Measurements from ENCODE around the gene TMEM132E. TPM values are rescaled to one million over a fixed set of nuclear protein-coding genes. Genes with fewer than 3 reads are reported as not detected.
"Not testable (repeated sequence)": the region's sequence is repeated elsewhere in the genome, so short reads cannot be mapped to it uniquely, and the experiment has no call there.

Gene TMEM132E
- total RNA-seq: not detected

- no peaks in the 10 kb centered on the region for H3K9me3 ChIP-seq (ENCODE audit: low read depth, low read length)
- peaks cover 13% of the 10 kb centered on the region for H3K4me1 ChIP-seq (ENCODE audit: insufficient read depth, low read length)
- peaks cover 69% of the 10 kb centered on the region for H3K27me3 ChIP-seq (ENCODE audit: insufficient read depth, low read length)
- H3K4me3 ChIP-seq (ENCODE audit: low read length): no peak within 1 kb of the TSS
These were observed at the start of gene TMEM132E for GRCh38 chr17:34579017-34579946. Gene TMEM132E, plus strand, starts transcription at chr17:34579582. Its CDS starts 1,495 bp downstream, at chr17:34581077.

- H3K27me3 ChIP-seq (ENCODE audit: insufficient read depth, low read length): peaks cover 3% of the 10 kb centered on the region
- no peaks in the 10 kb centered on the region for H3K4me1 ChIP-seq (ENCODE audit: insufficient read depth, low read length)
These were observed 48.5 kb upstream of the TMEM132E start for GRCh38 chr17:34530918-34531317.

GRCh38 chr17:34532281-34533065 lies 46.9 kb upstream of the TMEM132E start:
- H3K4me1 ChIP-seq (ENCODE audit: insufficient read depth, low read length): no peaks in the 10 kb centered on the region
- H3K4me3 ChIP-seq (ENCODE audit: low read length): no peak overlapping the region
- peaks cover 3% of the 10 kb centered on the region for H3K27me3 ChIP-seq (ENCODE audit: insufficient read depth, low read length)

More at GRCh38 chr17:34530918-34531317, 48.5 kb upstream of the TMEM132E start:
- Histone ChIP-seq H3K9me3 (ENCODE audit: low read depth, low read length) (no peaks in the 10 kb centered on the region), H3K4me3 (ENCODE audit: low read length) (no peak overlapping the region)

GRCh38 chr17:34533806-34534527 lies 45.4 kb upstream of the TMEM132E start:
- no peaks in the 10 kb centered on the region for H3K27me3 ChIP-seq (ENCODE audit: insufficient read depth, low read length)
- H3K9me3 ChIP-seq (ENCODE audit: low read depth, low read length): no peaks in the 10 kb centered on the region
- H3K4me1 ChIP-seq (ENCODE audit: insufficient read depth, low read length): no peaks in the 10 kb centered on the region
- no peak overlapping the region for H3K4me3 ChIP-seq (ENCODE audit: low read length)

More at GRCh38 chr17:34532281-34533065, 46.9 kb upstream of the TMEM132E start:
- H3K9me3 ChIP-seq (ENCODE audit: low read depth, low read length): no peaks in the 10 kb centered on the region

- Histone ChIP-seq H3K9me3 (ENCODE audit: low read depth, low read length) (no peaks in the 10 kb centered on the region), H3K27me3 (ENCODE audit: insufficient read depth, low read length) (peaks cover 7% of the 10 kb centered on the region), H3K4me1 (ENCODE audit: insufficient read depth, low read length) (no peaks in the 10 kb centered on the region), H3K4me3 (ENCODE audit: low read length) (no peak overlapping the region)
These were observed 41.9 kb upstream of the TMEM132E start for GRCh38 chr17:34537445-34537844.

GRCh38 chr17:34538582-34538981 lies 40.8 kb upstream of the TMEM132E start:
- H3K27me3 ChIP-seq (ENCODE audit: insufficient read depth, low read length): peaks cover 10% of the 10 kb centered on the region
- not testable (repeated sequence) for H3K4me1 ChIP-seq (ENCODE audit: insufficient read depth, low read length); H3K9me3 ChIP-seq (ENCODE audit: low read depth, low read length); H3K4me3 ChIP-seq (ENCODE audit: low read length)

- Histone ChIP-seq H3K4me1 (ENCODE audit: insufficient read depth, low read length) (no peaks in the 10 kb centered on the region), H3K4me3 (ENCODE audit: low read length) (no peak overlapping the region), H3K9me3 (ENCODE audit: low read depth, low read length) (no peaks in the 10 kb centered on the region), H3K27me3 (ENCODE audit: insufficient read depth, low read length) (peaks cover 16% of the 10 kb centered on the region)
These were observed 39.5 kb upstream of the TMEM132E start for GRCh38 chr17:34539881-34540280.

- no peak overlapping the region for H3K4me3 ChIP-seq (ENCODE audit: low read length)
- H3K27me3 ChIP-seq (ENCODE audit: insufficient read depth, low read length): peaks cover 16% of the 10 kb centered on the region
- no peaks in the 10 kb centered on the region for H3K4me1 ChIP-seq (ENCODE audit: insufficient read depth, low read length)
- H3K9me3 ChIP-seq (ENCODE audit: low read depth, low read length): no peaks in the 10 kb centered on the region
These were observed 36.6 kb upstream of the TMEM132E start for GRCh38 chr17:34542700-34543336.

GRCh38 chr17:34547453-34548063 lies 31.8 kb upstream of the TMEM132E start:
- Histone ChIP-seq H3K4me1 (ENCODE audit: insufficient read depth, low read length) (no peaks in the 10 kb centered on the region), H3K27me3 (ENCODE audit: insufficient read depth, low read length) (peaks cover 8% of the 10 kb centered on the region), H3K4me3 (ENCODE audit: low read length) (no peak overlapping the region), H3K9me3 (ENCODE audit: low read depth, low read length) (no peaks in the 10 kb centered on the region)

GRCh38 chr17:34549966-34550365 lies 29.4 kb upstream of the TMEM132E start:
- Histone ChIP-seq H3K27me3 (ENCODE audit: insufficient read depth, low read length) (no peaks in the 10 kb centered on the region), H3K4me1 (ENCODE audit: insufficient read depth, low read length) (no peaks in the 10 kb centered on the region), H3K9me3 (ENCODE audit: low read depth, low read length) (no peaks in the 10 kb centered on the region), H3K4me3 (ENCODE audit: low read length) (no peak overlapping the region)

- H3K4me3 ChIP-seq (ENCODE audit: low read length): no peak overlapping the region
- H3K27me3 ChIP-seq (ENCODE audit: insufficient read depth, low read length): no peaks in the 10 kb centered on the region
- no peaks in the 10 kb centered on the region for H3K9me3 ChIP-seq (ENCODE audit: low read depth, low read length)
- H3K4me1 ChIP-seq (ENCODE audit: insufficient read depth, low read length): no peaks in the 10 kb centered on the region
These were observed 25.5 kb upstream of the TMEM132E start for GRCh38 chr17:34553907-34554306.

GRCh38 chr17:34556384-34556783 lies 23.0 kb upstream of the TMEM132E start:
- H3K4me3 ChIP-seq (ENCODE audit: low read length): no peak overlapping the region
- H3K9me3 ChIP-seq (ENCODE audit: low read depth, low read length): no peaks in the 10 kb centered on the region
- H3K27me3 ChIP-seq (ENCODE audit: insufficient read depth, low read length): no peaks in the 10 kb centered on the region
- no peaks in the 10 kb centered on the region for H3K4me1 ChIP-seq (ENCODE audit: insufficient read depth, low read length)

GRCh38 chr17:34556931-34557330 lies 22.5 kb upstream of the TMEM132E start:
- Histone ChIP-seq H3K9me3 (ENCODE audit: low read depth, low read length) (no peaks in the 10 kb centered on the region), H3K4me3 (ENCODE audit: low read length) (no peak overlapping the region), H3K27me3 (ENCODE audit: insufficient read depth, low read length) (peaks cover 3% of the 10 kb centered on the region), H3K4me1 (ENCODE audit: insufficient read depth, low read length) (no peaks in the 10 kb centered on the region)

GRCh38 chr17:34561328-34561727 lies 18.1 kb upstream of the TMEM132E start:
- Histone ChIP-seq H3K27me3 (ENCODE audit: insufficient read depth, low read length) (peaks cover 3% of the 10 kb centered on the region), H3K9me3 (ENCODE audit: low read depth, low read length) (no peaks in the 10 kb centered on the region), H3K4me3 (ENCODE audit: low read length) (no peak overlapping the region), H3K4me1 (ENCODE audit: insufficient read depth, low read length) (no peaks in the 10 kb centered on the region)
